ENCODE results near the gene RGS11.
"Not testable (repeated sequence)": the region's sequence is repeated elsewhere in the genome, so short reads cannot be mapped to it uniquely, and the experiment has no call there.

RGS11 gene

DNA sequence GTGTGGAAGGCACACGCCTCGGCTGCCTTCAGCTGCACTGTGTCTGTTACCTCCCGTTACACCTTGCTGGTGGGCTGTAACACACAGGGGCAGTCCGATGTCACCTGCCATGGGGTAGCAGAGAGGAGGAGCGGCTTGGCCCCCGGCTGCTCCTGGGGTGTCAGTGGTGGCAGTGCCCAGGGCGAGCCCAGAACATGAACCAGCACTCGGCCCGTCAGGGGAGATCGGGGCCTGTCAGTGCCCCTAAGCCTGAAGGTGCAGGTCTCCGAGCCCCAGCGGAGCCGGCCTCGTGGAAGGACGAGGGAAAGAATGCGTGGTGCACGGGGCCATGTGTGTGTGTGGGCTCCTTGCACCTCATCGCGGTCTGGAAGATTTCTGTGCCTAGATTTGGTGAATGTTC lies 15.4 kb downstream of the RGS11 start:
- Histone ChIP-seq H3K9ac (ENCODE audit: low read length) (no peak overlapping the region), H3K4me3 (ENCODE audit: low read length) (no peak overlapping the region), H3K27me3 (ENCODE audit: low read depth, low read length) (no peaks in the 10 kb centered on the region), H4K20me1 (ENCODE audit: insufficient read depth, low read length) (no peaks in the 10 kb centered on the region), H3K27ac (ENCODE audit: low read length) (no peak overlapping the region), H3K36me3 (replicated peaks; ENCODE audit: low read depth, low read length) (no peaks in the 10 kb centered on the region), H3K79me2 (ENCODE audit: low read length) (no peaks in the 10 kb centered on the region), H2AFZ (ENCODE audit: low read depth, low read length) (no peak overlapping the region), H3K4me1 (ENCODE audit: low read length) (peaks cover 20% of the 10 kb centered on the region), H3K4me2 (ENCODE audit: low read length) (no peak overlapping the region), H3K9me3 (ENCODE audit: insufficient read depth, low read length) (no peaks in the 10 kb centered on the region)
- no peak for TF ChIP-seq CTCF (IDR thresholded peaks at IDR 0.05; ENCODE audit: low read depth, low read length)
- no peak for TF ChIP-seq EZH2phosphoT487 (IDR thresholded peaks at IDR 0.05; ENCODE audit: low read depth)

GRCh38 chr16:259814-260253 lies 15.9 kb downstream of the RGS11 start:
- H3K4me1 ChIP-seq (ENCODE audit: low read length): peaks cover 20% of the 10 kb centered on the region
- H3K27me3 ChIP-seq (ENCODE audit: low read depth, low read length): no peaks in the 10 kb centered on the region
- no peaks in the 10 kb centered on the region for H4K20me1 ChIP-seq (ENCODE audit: insufficient read depth, low read length)
- H3K36me3 ChIP-seq (replicated peaks; ENCODE audit: low read depth, low read length): no peaks in the 10 kb centered on the region
- no peaks in the 10 kb centered on the region for H3K9me3 ChIP-seq (ENCODE audit: insufficient read depth, low read length)
- H2AFZ ChIP-seq (ENCODE audit: low read depth, low read length): no peak overlapping the region
- no peak overlapping the region for H3K4me2 ChIP-seq (ENCODE audit: low read length)
- no peak overlapping the region for H3K9ac ChIP-seq (ENCODE audit: low read length)
- H3K4me3 ChIP-seq (ENCODE audit: low read length): no peak overlapping the region
- no peaks in the 10 kb centered on the region for H3K79me2 ChIP-seq (ENCODE audit: low read length)
- no peak overlapping the region for H3K27ac ChIP-seq (ENCODE audit: low read length)
- TF ChIP-seq EZH2phosphoT487 (IDR thresholded peaks at IDR 0.05; ENCODE audit: low read depth) (no peak), CTCF (IDR thresholded peaks at IDR 0.05; ENCODE audit: low read depth, low read length) (no peak)

GRCh38 chr16:259226-259625 lies 16.5 kb downstream of the RGS11 start:
- Histone ChIP-seq H3K9me3 (ENCODE audit: insufficient read depth, low read length) (no peaks in the 10 kb centered on the region), H3K4me2 (ENCODE audit: low read length) (no peak overlapping the region), H3K4me3 (ENCODE audit: low read length) (no peak overlapping the region), H2AFZ (ENCODE audit: low read depth, low read length) (no peak overlapping the region), H4K20me1 (ENCODE audit: insufficient read depth, low read length) (no peaks in the 10 kb centered on the region), H3K27ac (ENCODE audit: low read length) (no peak overlapping the region), H3K4me1 (ENCODE audit: low read length) (peaks cover 20% of the 10 kb centered on the region), H3K79me2 (ENCODE audit: low read length) (no peaks in the 10 kb centered on the region), H3K9ac (ENCODE audit: low read length) (no peak overlapping the region), H3K36me3 (replicated peaks; ENCODE audit: low read depth, low read length) (no peaks in the 10 kb centered on the region), H3K27me3 (ENCODE audit: low read depth, low read length) (no peaks in the 10 kb centered on the region)
- TF ChIP-seq EZH2phosphoT487 (IDR thresholded peaks at IDR 0.05; ENCODE audit: low read depth) (no peak), CTCF (IDR thresholded peaks at IDR 0.05; ENCODE audit: low read depth, low read length) (no peak)

DNA sequence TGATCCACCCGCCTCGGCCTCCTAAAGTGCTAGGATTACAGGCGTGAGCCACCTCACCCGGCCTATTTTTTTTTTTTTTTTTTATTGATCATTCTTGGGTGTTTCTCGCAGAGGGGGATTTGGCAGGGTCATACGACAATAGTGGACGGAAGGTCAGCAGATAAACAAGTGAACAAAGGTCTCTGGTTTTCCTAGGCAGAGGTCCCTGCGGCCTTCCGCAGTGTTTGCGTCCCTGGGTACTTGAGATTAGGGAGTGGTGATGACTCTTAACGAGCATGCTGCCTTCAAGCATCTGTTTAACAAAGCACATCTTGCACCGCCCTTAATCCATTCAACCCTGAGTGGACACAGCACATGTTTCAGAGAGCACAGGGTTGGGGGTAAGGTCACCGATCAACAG lies 17.7 kb downstream of the RGS11 start:
- not testable (repeated sequence) for H3K4me2 ChIP-seq (ENCODE audit: low read length); H3K79me2 ChIP-seq (ENCODE audit: low read length); H3K27ac ChIP-seq (ENCODE audit: low read length); H2AFZ ChIP-seq (ENCODE audit: low read depth, low read length); H3K9ac ChIP-seq (ENCODE audit: low read length); H3K4me3 ChIP-seq (ENCODE audit: low read length); H4K20me1 ChIP-seq (ENCODE audit: insufficient read depth, low read length); H3K36me3 ChIP-seq (replicated peaks; ENCODE audit: low read depth, low read length); H3K27me3 ChIP-seq (ENCODE audit: low read depth, low read length); H3K9me3 ChIP-seq (ENCODE audit: insufficient read depth, low read length)
- H3K4me1 ChIP-seq (ENCODE audit: low read length): peaks cover 23% of the 10 kb centered on the region

GRCh38 chr16:255183-255582 lies 20.6 kb downstream of the RGS11 start:
- Histone ChIP-seq H3K79me2 (ENCODE audit: low read length) (no peaks in the 10 kb centered on the region), H2AFZ (ENCODE audit: low read depth, low read length) (no peak overlapping the region), H3K4me1 (ENCODE audit: low read length) (peaks cover 12% of the 10 kb centered on the region), H3K9me3 (ENCODE audit: insufficient read depth, low read length) (no peaks in the 10 kb centered on the region), H3K27ac (ENCODE audit: low read length) (no peak overlapping the region), H3K9ac (ENCODE audit: low read length) (no peak overlapping the region), H4K20me1 (ENCODE audit: insufficient read depth, low read length) (no peaks in the 10 kb centered on the region), H3K36me3 (replicated peaks; ENCODE audit: low read depth, low read length) (peaks cover 6% of the 10 kb centered on the region), H3K27me3 (ENCODE audit: low read depth, low read length) (no peaks in the 10 kb centered on the region), H3K4me3 (ENCODE audit: low read length) (no peak overlapping the region), H3K4me2 (ENCODE audit: low read length) (no peak overlapping the region)
- TF ChIP-seq EZH2phosphoT487 (IDR thresholded peaks at IDR 0.05; ENCODE audit: low read depth) (no peak), CTCF (IDR thresholded peaks at IDR 0.05; ENCODE audit: low read depth, low read length) (no peak)

Data from OCI-LY3 (cell line).